Measurements from ENCODE around the gene TSPAN18.
"Not testable (repeated sequence)": the region's sequence is repeated elsewhere in the genome, so short reads cannot be mapped to it uniquely, and the experiment has no call there.

The TSPAN18 gene

DNA sequence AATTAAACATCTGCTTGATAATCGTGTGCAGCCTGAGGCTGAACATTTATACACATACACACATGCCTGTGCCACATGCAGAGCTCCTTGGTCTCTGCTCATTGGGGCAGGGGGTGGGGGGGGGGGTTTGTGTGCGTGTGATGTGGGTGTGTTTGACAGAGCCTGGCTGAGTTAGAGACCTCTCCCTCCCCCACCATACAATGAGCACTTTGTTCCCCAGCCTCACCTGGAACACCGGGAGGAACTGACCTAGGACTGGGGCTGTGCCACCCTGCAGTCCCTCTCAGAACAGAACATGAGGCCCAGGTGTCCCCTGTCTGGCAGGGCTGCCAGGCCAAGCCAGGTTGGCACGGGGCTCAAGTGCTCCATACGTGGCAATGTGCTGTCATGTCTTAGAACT is 127.3 kb downstream of the TSPAN18 start:
- no peak for DNase-seq

DNA sequence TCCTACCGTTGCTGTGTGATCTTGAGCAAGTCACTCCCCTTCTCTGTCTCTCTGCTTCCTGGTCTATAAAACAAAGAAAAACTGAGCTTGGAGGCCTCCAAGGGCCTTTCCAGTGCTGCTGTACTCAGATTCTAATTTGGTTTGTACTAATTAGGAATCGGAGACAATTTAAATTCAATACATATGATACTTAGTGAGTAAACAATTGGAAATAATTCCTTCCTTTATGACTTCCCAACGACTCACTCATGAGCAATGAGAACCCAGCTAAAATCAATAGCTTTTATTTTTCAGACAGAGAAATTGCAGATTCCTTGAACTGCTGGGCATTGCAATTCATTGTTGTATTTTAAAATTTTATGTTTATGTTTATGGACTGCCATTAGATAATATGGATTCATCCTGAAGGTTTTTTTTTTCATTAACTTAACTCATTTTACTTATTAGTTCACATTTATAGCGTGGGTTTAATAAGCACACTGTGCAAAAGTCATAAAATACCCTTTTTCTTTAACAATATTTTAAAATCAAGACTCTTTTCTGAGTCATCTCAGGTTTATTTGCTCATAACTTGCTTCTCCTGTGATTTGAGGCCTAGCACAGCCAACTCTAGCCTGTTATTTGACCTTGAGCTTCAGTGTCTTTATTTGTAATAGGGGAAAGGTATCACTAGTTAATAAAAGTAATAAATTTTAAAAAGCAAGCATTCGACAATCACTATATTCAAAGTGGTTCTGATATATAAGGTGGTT is 128.2 kb downstream of the TSPAN18 start:
- no peak for DNase-seq

DNA sequence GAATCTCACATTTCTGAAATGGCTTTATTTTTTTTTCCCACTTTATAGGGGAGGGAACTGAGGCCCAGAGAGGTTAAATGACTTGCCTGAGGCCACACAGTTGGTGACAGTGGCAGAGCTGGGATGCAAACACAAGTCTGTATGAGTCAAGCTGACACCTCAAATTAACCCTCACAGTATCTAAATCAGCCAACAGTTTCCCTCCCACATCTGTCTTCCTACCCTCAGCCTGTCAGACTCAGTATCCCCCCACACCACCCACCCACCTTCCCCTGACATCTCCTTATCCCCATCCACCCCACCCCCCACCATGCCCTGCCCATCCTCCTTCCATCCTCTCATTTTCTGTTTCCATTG is 128.7 kb downstream of the TSPAN18 start:
- DNase-seq = peak; percentile 34

DNA sequence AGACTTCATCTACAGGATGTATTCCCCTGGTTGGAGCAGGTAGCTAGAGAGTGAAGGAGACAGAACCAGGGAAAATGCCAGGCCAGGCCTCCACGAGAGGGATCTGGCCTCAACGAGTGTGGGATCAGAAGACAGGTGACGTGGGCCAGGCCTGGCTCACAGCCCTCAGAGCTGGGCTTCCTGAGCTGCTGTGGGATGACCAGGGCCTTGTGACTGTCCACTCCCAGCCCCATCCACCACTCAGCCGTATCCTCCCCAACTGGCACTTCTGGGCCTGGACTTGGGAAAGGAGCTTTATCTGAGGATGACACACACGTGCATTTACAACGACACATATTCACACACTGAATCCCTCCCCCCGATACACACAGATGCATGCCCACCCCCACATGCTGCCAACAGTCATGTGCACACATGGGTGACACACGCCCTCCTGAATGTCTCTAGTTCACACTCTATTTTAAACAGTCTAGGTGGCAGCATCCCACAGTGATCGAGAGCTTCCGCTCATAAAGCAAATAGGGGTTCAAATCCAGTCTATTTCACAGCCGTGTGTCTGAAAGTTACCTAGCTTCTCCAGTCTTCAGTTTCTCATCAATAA is 130.8 kb downstream of the TSPAN18 start:
- no peak for DNase-seq

DNA sequence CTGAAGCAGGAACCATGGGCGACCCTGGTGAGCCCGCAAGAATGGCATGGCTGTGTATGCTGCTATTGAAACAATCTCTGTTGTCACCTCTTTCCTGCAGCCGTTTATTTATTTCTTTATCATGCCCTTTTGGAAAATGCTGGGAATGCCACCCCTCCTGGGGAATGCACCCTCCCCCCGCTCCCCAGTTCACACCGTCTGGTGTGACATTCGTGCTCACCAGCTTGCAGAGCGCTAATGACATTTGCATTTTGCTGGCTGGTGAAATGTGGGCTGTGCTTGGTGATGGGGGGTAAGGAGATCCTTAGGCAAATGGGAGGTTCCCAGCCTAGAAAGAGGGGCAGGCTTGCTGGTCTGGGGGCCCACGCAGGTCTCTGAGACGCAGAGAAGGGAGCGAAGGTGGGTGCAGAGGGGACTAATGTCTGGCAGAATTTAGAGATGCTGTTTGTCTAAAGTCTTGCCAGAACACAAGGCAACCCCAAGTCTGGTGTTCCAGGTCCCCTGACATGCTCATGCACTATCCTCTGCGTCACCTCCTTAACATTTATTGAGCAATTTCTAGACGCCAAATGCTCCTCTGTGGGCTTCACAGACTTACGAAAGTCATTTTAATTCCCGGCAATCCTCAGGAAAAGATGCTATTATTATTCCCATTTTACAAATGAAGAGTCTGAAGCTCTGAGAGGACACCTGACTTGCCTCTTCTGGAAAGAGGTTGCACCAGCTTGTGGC is 132.2 kb downstream of the TSPAN18 start:
- no peak for DNase-seq

DNA sequence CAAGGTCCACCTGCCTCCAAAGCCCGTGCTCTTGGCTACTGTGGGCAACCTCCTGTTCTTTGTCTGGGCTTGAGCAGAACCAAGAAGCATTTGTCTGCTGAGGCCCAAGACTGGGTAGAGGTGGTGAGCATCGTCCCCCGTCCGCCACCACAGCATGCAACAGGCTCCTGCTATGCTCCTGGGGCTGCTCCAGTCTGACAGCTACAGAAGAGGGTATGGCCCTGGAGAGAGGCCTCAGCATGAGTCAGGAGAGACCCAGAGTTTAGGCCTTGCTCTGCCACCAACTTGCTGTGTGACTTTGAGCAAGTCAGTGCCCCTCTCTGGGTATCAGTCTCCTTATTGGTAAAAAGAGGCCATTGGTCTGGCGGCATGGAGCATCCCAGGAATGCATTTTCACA is 132.8 kb downstream of the TSPAN18 start:
- DNase-seq = no peak

DNA sequence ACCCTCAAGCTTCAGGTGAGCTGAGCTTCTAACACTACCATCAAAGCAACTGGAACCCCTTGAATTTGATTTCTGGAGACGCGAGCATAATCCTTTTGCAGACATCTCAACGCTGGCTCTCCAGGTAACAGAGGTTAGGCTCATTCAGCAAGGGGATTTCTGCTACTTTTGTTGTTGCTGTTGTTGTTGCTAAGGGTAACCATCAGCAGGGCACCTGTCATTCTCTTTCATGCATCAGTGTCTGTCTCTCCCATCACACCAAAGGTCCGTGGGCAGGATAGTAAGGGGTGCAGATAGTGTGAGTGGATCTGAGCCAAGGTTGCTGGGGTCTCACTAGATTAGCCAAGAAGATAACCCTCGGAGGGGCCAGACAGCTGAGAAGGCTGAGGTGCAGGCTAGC is 133.6 kb downstream of the TSPAN18 start:
- no peak for DNase-seq

DNA sequence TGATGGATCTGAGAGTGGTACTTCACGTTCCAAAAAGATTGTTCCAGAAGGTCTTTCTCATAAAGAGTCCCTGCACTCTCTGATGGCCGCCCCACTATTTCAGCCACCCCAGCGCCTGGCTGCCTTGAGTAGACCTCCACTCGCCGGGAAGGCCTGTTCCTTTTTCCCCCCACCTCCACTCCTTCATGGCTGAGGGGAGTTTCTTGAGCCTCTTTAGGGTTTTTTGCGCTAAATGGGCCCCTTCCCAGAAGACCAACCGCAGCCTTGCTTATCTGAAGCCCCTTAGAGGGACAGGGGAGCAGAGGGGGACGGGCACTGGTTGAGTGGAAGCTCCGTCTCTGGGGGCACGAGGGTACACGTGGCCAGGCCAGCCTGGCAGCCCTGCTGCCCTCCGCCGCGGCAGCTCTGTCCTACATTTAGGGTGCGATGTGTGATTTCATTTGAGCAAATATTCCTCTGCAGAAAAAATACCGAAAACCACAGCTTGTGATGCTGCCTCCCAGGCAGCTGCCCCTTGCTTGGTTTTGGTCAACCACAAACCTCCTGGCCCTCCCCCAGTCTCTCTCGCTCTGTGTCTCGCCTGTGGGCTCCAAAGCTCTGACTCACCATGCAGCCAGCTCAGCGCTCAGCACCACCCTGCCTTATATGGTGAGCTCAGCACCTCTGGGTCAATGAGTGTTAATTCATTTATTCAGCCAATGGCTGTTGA is 135.2 kb downstream of the TSPAN18 start:
- peak; percentile 90 for DNase-seq

DNA sequence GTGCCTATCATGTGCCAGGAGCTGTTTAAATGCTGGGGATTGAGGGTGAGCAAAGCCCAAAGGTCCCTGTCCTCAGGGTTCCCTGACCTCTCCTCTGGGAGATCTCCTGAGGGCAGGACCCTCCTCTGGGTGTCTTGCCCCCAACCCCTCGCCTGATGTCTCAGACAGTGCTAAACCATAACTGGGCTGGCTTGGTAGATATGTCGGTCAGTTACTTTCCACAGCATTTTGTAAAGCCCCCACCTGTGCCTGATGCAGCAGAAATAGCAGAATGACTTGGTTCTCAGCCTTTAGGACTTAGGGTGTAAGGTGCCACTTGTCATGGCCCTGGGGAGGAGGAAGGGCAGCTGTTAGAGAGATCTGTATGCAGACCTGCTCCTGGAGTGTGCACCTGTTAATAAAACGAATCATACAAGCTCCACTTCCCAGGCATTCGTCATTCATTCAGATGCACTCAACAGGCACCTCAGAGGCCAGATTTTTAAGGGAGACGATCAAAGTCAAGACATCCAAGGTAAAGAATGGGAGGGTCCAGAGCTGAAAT is 135.9 kb downstream of the TSPAN18 start:
- DNase-seq = no peak

DNA sequence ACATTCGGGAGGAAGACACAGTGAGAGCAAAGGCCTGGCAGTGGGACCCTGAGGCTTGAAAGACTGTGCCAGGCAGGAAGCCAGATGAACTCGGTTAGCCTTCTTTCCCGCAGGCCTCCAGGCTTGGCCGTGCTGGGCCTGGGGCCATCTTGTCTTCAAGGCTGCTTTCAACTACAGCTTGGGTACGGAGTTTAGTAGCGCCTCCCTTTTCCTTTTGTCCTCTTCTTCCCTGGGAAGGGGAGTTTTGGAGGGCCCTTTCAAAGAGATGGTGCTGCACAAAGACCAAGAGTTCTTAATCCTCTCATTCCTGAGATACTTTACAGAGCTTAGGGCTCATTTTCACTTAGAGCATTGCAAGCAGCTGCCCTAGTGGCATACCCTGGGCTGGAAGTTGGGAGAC is 136.5 kb downstream of the TSPAN18 start:
- DNase-seq = no peak

DNA sequence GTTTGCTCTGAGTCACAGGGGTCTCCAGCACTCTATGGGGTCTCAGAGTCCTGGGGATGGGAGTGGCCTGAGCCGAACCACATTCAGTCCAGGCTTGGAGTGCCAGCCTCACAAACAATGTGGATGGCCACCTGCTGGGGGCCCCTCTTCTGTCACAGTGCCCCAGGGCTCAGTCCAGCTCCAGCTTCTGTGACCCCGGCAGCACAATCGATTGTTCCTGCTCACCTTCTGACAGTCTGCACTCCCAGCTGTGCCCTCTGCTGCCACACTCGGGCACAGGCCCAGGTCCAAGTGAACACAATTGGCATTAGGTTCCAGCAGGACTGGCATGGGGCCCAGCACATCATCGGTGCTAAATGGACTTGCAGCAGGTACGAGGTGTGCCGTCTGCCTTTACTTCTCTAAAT is 139.1 kb downstream of the TSPAN18 start:
- no peak for DNase-seq

DNA sequence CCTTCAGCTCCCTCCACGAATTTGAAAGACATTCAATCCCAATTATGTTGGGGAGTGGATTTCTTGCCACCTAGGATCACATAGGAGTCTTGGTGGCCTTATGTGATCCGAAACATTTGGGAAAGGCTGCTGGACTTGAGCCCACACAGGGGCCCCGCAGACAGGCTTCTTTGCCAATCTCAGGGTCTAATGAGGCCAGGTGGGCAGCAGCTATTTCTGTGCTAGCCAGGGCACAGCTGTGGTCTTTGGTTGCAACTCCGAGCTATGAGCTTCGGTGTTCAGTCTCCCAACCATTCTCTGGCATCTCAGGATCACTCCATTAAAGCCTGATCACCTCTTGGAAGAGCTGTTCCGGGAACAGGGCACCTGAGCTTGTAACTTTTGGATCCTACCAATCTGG is 139.5 kb downstream of the TSPAN18 start:
- DNase-seq = no peak

DNA sequence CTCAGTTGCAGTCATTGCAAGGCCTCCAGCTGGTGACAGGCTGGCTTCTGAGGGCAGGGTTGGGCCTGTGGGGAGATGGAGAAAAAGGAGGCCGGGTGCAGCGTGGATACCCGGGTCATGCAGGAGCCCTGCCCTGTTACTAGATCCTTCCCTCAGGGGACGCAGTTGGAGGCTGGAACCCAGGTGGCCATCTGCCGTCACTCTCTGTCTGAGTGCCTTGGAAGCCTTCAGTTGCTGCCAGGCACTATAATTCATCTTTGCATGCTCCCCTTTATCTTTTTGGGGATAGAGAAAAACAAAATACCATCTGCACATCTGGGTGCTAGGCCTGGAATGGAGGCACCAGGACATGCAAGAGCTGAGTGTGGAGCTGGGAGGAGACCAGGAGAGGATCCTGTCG is 141.3 kb downstream of the TSPAN18 start:
- DNase-seq = no peak

DNA sequence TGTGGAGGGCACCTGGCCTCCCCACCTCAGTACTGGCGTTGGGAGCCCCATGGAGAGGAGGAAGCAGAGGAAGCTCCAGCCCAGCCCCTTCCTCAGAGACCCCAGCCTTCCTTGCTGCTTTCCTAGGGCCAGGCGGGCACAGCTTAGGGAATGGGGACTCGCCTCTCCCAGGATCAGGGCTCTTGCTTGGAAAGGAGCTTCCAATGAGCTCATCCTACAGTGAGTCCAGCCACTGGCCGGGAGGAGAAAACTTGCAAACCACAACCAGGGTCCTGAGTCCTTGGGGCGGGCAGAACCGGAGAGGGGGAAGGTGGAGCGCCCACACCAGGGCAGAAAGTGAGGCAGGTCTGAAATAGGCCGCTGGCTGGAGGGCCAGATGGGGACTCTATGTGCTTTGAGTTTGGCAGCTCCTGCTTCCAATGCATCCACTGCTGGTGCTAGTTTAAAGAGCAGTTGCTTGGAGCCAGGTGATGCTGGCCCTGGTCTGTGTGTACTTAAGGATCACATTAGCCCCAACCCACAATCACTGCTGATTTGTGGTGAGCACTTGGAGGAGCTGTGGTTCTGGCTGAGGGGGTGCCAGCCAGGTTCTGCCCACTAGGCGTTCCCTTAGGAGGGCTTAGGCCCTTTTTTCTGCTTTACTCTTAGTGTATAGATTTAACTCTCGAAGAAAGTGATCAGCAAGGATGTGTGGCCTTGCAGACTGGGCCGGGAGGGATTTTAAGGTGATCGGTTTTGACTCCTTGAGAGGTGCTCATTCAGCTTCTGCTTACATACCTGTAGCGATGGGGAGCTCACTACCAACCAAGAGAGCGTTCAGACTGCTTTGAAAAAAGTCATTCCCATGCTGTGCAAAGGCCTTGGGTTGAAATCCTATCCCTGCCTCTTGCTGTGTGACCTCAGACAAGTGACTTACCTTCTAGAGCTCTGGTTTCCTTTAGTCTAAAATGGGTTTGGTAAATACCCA is 142.0 kb downstream of the TSPAN18 start:
- no peak for DNase-seq

DNA sequence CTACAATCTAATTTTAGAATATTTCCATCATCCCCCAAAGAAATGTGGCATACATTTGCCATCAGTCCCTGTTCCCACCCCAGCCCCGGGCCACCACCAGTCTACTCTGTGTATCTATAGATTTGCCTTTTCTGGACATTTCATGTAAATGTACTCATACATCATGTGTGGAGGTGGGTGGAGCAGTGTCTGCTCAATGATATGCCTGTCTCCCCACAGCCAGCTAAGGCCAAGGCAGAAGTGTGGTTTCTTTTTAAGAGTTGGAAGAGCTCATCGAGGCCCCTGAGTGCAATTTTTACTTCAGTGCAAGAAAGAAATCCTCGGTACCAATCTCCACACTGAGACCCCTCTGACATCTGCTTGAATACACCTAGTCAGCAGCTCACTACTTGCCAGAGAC is 143.4 kb downstream of the TSPAN18 start:
- no peak for DNase-seq

DNA sequence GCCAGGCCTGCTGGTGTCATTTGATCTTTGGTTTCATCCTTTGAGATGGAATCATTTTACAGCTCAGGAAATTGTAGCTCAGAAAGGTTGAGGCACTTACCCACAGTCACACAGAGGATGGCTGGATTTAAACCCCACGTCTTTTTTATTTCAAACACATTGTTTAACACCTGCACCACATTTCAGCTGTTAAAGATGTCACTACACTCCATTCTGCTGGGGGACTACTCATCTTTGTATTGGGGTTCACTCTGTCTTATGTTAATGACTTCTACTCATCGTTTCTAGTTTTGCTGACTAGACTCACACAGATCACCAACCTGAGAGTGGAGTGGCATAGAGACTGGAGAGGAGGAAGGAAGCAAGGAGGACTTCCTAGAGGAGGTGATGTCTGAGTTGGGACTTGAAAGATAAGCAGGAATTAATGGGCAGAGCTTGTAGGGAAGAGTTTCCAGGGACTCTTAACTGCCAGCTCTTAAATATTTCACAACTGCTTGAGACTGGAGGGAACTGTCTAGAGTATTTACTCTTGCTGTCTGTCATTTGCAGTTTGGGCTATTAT is 143.9 kb downstream of the TSPAN18 start:
- DNase-seq = no peak

DNA sequence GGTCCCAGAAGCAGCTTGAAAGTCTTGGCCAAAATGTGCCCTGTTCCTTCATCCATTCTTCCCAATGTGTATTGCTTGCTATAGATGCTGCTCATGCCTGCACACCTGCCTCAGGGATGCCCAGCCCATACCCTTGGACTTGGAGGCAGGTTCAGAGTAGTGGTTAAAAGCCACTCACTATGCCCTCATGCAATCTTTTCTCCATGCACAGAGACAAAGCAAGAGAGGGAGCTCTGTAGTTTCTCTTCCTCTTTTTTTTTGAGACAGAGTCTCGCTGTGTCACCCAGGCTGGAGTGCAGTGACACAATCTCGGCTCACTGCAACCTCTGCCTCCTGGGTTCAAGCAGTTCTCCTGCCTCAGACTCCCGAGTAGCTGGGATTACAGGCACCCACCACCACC is 144.9 kb downstream of the TSPAN18 start:
- not testable (repeated sequence) for DNase-seq

DNA sequence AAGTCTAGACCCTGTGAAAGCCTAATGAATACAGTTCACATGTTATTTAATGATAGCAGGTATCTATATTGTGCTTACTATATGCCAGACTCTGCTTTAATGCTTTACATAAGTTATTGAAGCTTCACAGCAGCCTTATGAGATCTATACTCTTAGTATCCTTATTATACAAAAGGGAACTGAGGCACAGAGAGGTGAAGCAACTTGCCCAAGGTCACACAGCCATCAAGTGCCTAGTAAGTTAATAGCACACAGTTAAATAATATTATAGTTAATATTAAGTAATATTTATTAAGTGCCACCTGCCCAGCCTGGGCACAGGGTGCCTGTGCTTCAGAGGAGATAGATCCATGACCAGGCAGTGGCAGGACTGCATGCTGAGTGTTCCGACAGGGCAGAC is 145.8 kb downstream of the TSPAN18 start:
- no peak for DNase-seq

DNA sequence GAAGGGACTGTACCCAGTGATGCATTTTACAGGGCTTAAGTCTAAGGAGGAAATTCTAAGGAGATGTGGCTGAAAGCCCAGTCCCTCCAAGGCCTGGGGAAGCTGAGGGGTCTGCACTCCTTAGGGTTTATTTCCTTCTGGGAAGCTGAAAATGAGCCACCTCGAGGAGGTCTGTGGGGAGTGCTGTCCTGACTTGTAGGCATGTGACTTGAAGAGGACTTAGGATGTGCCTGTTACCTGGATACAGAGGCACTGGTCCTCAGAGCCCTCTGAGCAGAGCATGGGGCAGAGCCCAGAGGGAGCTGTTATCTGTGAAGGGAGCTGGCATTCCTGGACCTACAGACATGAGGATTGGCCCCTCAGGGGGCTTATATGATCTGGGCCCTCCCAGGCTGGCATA is 146.8 kb downstream of the TSPAN18 start:
- DNase-seq = no peak

DNA sequence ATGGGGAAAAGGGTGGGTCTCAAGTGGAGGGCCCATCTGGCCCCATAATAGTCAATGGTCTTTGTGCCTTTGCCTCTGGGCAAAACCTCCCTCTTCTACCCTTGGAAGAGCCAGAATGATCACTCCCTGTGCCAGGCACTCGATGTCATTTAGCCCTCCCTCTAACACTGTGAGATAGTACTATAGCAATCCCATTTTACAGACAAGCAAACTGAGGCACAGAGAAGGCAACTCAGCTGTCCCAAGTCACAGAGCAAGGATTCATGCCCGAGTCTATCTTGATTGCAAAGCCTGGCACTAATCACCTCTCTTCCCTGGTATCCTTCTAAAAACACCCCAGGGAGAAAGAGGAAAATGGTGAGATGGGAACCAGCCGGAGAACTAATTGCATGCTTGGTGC is 147.5 kb downstream of the TSPAN18 start:
- DNase-seq = no peak

DNA sequence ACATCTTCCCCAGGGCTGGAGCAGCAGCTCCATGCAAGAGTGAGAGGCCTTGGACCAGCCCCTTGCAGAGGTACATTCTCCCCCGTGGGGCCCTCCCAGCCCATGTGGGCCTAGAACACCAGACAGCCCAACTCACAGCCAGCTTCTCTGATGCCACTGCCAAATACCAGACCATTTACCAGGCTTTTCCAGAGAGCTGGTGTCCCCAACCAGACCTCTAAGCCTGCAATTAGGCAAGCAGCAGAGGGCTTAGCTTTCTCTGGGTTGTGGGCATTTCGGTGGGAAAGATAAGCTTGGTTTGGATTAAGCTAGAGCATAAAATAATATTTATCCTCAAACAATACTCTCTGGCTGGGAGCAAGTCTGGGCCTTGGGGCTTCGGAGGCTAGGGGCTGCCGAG is 148.3 kb downstream of the TSPAN18 start:
- DNase-seq = no peak

DNA sequence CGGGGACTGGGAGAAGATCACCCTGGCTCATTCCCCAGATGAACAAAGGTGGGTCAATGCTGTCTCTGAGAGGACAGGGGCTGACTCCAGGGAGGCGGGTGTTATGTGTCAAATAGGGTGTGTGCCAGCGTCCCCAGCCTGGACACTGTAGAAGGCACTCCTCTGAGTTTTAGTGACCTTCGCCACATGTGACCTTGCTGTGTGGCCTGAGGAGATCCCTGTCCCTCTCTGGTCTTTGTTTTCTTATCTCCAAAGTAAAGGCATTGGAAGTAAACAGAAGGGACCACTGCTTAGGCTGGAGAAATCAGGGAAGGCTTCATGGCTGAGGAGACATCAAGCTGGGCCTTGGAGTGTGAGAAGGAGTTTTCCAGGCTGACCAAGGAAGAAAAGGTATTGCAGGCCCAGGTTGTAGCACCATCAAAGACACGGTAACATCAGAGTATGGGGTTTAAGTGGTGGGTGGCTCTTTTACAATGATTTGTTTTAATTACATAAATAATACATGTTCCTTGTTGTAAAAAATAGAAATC is 149.5 kb downstream of the TSPAN18 start:
- no peak for DNase-seq

Data from stimulated activated CD8-positive, alpha-beta memory T cell treated with anti-CD3 and anti-CD28 coated beads, Interleukin-4, amount 100 ng/mL, for 48 hours (primary cell).